ENCODE results near the gene KRT14. TPM values are rescaled to one million over a fixed set of nuclear protein-coding genes. Genes with fewer than 3 reads are reported as not detected.
A peak's percentile ranks its signal among the peaks of the same experiment; 100 is the strongest.

KRT14 gene
- total and polyA plus RNA-seq, 2 experiments from 2014 or later, result not detected

DNA sequence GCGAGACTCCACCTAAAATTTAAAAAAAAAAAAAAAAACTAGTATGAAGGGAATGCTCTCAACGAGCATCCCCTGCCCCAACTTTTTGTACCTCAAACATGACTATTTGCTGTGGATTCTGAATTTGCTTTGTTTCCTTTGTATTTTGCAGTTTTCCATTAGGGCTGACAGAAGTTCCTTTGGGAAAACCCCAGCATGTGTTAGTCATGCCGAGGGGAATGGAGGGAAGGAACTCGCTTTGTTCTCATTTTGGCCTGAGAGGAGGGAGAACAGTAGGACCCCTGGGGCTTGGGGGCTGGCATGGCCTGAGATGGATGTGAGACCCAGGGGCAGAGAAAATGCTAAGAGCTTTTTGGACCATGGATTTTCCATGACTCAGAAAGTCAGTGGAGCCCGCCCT is 35.3 kb downstream of the KRT14 start:
- peaks cover 20% of the 10 kb centered on the region for H3K4me1 Mint-ChIP-seq
- no peaks in the 10 kb centered on the region for H3K27me3 ChIP-seq (ENCODE audit: insufficient read depth)
- TF ChIP-seq JUNB (IDR thresholded peaks at IDR 0.05; ENCODE audit: unreplicated experiment), result no peak
- no peak for TF ChIP-seq ZNF114 (CRISPR knock-in tag; IDR thresholded peaks at IDR 0.05)
- no peak for TF ChIP-seq NANOG (IDR thresholded peaks at IDR 0.05; ENCODE audit: borderline replicate concordance)
- no peak overlapping the region for H3K4me3 Mint-ChIP-seq
- H3K36me3 ChIP-seq (ENCODE audit: insufficient read depth), result no peaks in the 10 kb centered on the region
- DNase-seq (ENCODE audit: low spot score) (no peak), ATAC-seq (no peak)
- H3K27me3 Mint-ChIP-seq (ENCODE audit: insufficient read depth, low read depth, poor library complexity), result peaks cover 31% of the 10 kb centered on the region
- H3K9me2 ChIP-seq (ENCODE audit: insufficient read depth), result no peaks in the 10 kb centered on the region
- H3K79me2 ChIP-seq (replicated peaks; ENCODE audit: insufficient read depth), result no peaks in the 10 kb centered on the region
- no peaks in the 10 kb centered on the region for H3K36me3 Mint-ChIP-seq (ENCODE audit: low read depth)
- no peaks in the 10 kb centered on the region for H4K20me1 ChIP-seq (replicated peaks; ENCODE audit: insufficient read depth)
- H3K27ac Mint-ChIP-seq, result no peak overlapping the region
- H3K4me3 ChIP-seq, result no peak overlapping the region
- no peak overlapping the region for H3K4me2 ChIP-seq
- H2AFZ ChIP-seq, result no peak overlapping the region
- H3F3A ChIP-seq (replicated peaks; ENCODE audit: low read depth), result no peaks in the 10 kb centered on the region
- no peak overlapping the region for H3K27ac ChIP-seq (ENCODE audit: low read depth)
- H3K9me3 Mint-ChIP-seq, result peaks cover 7% of the 10 kb centered on the region
- H3K4me1 ChIP-seq (ENCODE audit: insufficient read depth), result peaks cover 6% of the 10 kb centered on the region

DNA sequence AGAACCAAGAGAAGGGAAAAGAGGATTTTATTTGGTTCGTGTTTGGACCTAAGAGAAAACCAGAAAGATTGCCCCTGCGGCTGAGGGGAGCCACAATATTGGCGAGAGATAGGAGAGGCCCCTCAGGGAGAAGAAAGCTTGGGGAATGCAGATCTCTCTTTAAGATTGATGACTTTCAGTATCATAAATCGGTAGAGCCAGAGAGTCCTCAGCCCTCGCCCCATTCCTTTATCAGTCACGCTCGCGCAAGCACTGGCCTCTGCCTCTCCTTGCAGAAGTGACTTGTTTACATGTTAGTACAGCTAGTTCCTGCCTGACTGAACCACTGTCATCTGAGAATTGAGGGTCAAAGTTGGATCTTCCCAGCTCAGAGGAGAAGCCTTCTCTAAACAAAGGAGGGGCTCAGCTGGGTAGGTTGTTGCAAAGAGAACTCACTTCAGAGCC is 37.1 kb downstream of the KRT14 start:
- Histone ChIP-seq H3K4me1 (ENCODE audit: insufficient read depth) (peaks cover 10% of the 10 kb centered on the region), H3K79me2 (replicated peaks; ENCODE audit: insufficient read depth) (no peaks in the 10 kb centered on the region), H2AFZ (peak overlapping the region; percentile 8; the same call in 1 of the 2 replicates), H3K36me3 (ENCODE audit: insufficient read depth) (no peaks in the 10 kb centered on the region), H3K4me2 (no peak overlapping the region; the same call in 1 of the 2 replicates), H4K20me1 (replicated peaks; ENCODE audit: insufficient read depth) (no peaks in the 10 kb centered on the region), H3K9me2 (ENCODE audit: insufficient read depth) (no peaks in the 10 kb centered on the region), H3K4me3 (no peak overlapping the region), H3K27ac (ENCODE audit: low read depth) (no peak overlapping the region), H3K27me3 (ENCODE audit: insufficient read depth) (no peaks in the 10 kb centered on the region), H3F3A (replicated peaks; ENCODE audit: low read depth) (no peaks in the 10 kb centered on the region)
- Mint-ChIP-seq H3K9me3 (peaks cover 7% of the 10 kb centered on the region), H3K4me1 (peaks cover 25% of the 10 kb centered on the region), H3K27me3 (ENCODE audit: insufficient read depth, low read depth, poor library complexity) (peaks cover 33% of the 10 kb centered on the region), H3K27ac (no peak overlapping the region; the same call in 1 of the 2 replicates), H3K4me3 (no peak overlapping the region; the same call in 2 of the 3 replicates), H3K36me3 (ENCODE audit: low read depth) (no peaks in the 10 kb centered on the region)
- no peak for TF ChIP-seq NANOG (IDR thresholded peaks at IDR 0.05; ENCODE audit: borderline replicate concordance)
- no peak for ATAC-seq
- DNase-seq (ENCODE audit: low spot score), result no peak

DNA sequence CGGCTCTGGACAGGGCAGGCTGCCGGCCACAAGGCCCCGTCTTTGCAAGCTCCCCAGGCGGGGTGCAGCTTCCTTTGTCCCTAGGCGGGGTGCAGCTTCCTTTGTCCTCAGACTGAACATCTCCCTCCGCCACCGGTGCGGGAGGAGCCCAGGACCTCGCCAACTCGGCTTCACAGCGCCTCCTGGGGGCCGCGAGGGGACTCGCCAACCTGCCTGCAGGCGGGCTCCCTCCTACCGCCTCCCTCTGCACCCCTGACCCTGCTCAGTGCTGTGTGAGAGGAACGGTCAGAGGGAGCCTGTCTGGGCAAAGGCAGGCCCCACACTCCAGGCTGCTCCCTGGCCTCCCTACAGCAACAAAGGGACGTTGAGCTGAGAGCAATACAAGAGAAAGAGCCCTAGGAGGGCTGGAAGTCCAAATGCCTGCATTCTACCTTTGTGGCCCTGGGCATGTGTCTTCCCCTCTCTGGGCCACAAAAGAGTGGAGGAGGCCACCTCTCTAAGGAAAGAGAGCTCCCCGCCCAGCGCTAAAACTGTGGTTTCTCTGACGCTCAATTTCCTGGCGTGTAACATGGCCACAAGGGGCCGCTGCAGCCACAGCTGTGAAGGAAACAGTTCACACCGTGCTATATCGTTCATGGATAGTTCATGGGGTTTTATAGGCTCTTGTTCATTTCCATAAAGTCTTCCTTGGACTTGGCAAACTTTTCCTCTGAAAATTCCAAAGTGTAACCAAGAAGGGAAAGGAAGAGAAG is 37.7 kb downstream of the KRT14 start:
- ATAC-seq, result peak; percentile 88
- H3K79me2 ChIP-seq (replicated peaks; ENCODE audit: insufficient read depth), result no peaks in the 10 kb centered on the region
- peaks cover 7% of the 10 kb centered on the region for H3K9me3 Mint-ChIP-seq

More for the DNA sequence above, 37.7 kb downstream of the KRT14 start:
- peaks cover 29% of the 10 kb centered on the region for H3K27me3 Mint-ChIP-seq (ENCODE audit: insufficient read depth, low read depth, poor library complexity)
- H3K4me1 Mint-ChIP-seq, result peaks cover 24% of the 10 kb centered on the region
- peak overlapping the region; percentile 73 for H3K4me2 ChIP-seq
- no peaks in the 10 kb centered on the region for H3K36me3 Mint-ChIP-seq (ENCODE audit: low read depth)
- H3F3A ChIP-seq (replicated peaks; ENCODE audit: low read depth), result no peaks in the 10 kb centered on the region
- no peak overlapping the region for H3K27ac ChIP-seq (ENCODE audit: low read depth)
- TF ChIP-seq CREB1 (CRISPR knock-in tag; IDR thresholded peaks at IDR 0.05; ENCODE audit: low read depth), result peak; percentile 39; the same call in 1 of the 2 replicates
- TF ChIP-seq, protein P1, sequence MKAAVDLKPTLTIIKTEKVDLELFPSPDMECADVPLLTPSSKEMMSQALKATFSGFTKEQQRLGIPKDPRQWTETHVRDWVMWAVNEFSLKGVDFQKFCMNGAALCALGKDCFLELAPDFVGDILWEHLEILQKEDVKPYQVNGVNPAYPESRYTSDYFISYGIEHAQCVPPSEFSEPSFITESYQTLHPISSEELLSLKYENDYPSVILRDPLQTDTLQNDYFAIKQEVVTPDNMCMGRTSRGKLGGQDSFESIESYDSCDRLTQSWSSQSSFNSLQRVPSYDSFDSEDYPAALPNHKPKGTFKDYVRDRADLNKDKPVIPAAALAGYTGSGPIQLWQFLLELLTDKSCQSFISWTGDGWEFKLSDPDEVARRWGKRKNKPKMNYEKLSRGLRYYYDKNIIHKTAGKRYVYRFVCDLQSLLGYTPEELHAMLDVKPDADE (IDR thresholded peaks at IDR 0.05), result no peak
- TF ChIP-seq, protein P2, sequence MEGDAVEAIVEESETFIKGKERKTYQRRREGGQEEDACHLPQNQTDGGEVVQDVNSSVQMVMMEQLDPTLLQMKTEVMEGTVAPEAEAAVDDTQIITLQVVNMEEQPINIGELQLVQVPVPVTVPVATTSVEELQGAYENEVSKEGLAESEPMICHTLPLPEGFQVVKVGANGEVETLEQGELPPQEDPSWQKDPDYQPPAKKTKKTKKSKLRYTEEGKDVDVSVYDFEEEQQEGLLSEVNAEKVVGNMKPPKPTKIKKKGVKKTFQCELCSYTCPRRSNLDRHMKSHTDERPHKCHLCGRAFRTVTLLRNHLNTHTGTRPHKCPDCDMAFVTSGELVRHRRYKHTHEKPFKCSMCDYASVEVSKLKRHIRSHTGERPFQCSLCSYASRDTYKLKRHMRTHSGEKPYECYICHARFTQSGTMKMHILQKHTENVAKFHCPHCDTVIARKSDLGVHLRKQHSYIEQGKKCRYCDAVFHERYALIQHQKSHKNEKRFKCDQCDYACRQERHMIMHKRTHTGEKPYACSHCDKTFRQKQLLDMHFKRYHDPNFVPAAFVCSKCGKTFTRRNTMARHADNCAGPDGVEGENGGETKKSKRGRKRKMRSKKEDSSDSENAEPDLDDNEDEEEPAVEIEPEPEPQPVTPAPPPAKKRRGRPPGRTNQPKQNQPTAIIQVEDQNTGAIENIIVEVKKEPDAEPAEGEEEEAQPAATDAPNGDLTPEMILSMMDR (conservative IDR thresholded peaks at IDR 0.05; ENCODE audit: low read depth in 2 of 2), result peak; percentile 90 to 97
- peak overlapping the region; percentile 48 for H3K4me3 ChIP-seq
- no peaks in the 10 kb centered on the region for H3K9me2 ChIP-seq (ENCODE audit: insufficient read depth)
- H4K20me1 ChIP-seq (replicated peaks; ENCODE audit: insufficient read depth), result no peaks in the 10 kb centered on the region
- H2AFZ ChIP-seq, result peak overlapping the region; percentile 96; the same call in 1 of the 2 replicates
- no peaks in the 10 kb centered on the region for H3K27me3 ChIP-seq (ENCODE audit: insufficient read depth)
- peaks cover 16% of the 10 kb centered on the region for H3K4me1 ChIP-seq (ENCODE audit: insufficient read depth)
- DNase-seq (ENCODE audit: low spot score), result peak; percentile 96
- peak overlapping the region; percentile 47 for H3K4me3 Mint-ChIP-seq
- H3K27ac Mint-ChIP-seq, result peak overlapping the region; percentile 92
- no peaks in the 10 kb centered on the region for H3K36me3 ChIP-seq (ENCODE audit: insufficient read depth)
